BLaER1 treated with 17β-estradiol and CSF1 and Interleukin-3, amounts not matched to agents 10 nM and 100 nM (cell line): ENCODE measurements around the gene MKNK1.

ENCODE experiments used
- H3K27ac ChIP-seq, 11 experiments: shearing (Covaris generic); formaldehyde crosslinking; 2 replicates each; pipeline ENCODE4 v1.8.1; 2022
- H3K27me3 ChIP-seq, 11 experiments: shearing (Covaris generic); formaldehyde crosslinking; 2 replicates each; pipeline ENCODE4 v1.8.1; 2022
- H3K36me3 ChIP-seq, 11 experiments: shearing (Covaris generic); formaldehyde crosslinking; 2 replicates each; pipeline ENCODE4 v1.8.1; 2022
- H3K4me1 ChIP-seq, 10 experiments: shearing (Covaris generic); formaldehyde crosslinking; 2 replicates each; pipeline ENCODE4 v1.8.1; 2022
- H3K4me2 ChIP-seq, 11 experiments: shearing (Covaris generic); formaldehyde crosslinking; 2 replicates each; pipeline ENCODE4 v1.8.1; 2022
- H3K4me3 ChIP-seq, 10 experiments: shearing (Covaris generic); formaldehyde crosslinking; 2 replicates each; pipeline ENCODE4 v1.8.1; 2022
- H3K9ac ChIP-seq, 11 experiments: shearing (Covaris generic); formaldehyde crosslinking; 2 replicates each; pipeline ENCODE4 v1.8.1; 2022
- H3K9me3 ChIP-seq, 11 experiments: shearing (Covaris generic); formaldehyde crosslinking; replicated peaks in 1 of 11; 2 replicates each; pipeline ENCODE4 v1.8.1; 2022
- H4K20me1 ChIP-seq, 11 experiments: shearing (Covaris generic); formaldehyde crosslinking; 2 replicates each; pipeline ENCODE4 v1.8.1; 2022
- Cebpa-rat ChIP-seq, 11 experiments: shearing (Covaris generic); IDR thresholded peaks; 2 replicates each; pipeline ENCODE4 v1.8.1; 2022

Gene MKNK1

DNA sequence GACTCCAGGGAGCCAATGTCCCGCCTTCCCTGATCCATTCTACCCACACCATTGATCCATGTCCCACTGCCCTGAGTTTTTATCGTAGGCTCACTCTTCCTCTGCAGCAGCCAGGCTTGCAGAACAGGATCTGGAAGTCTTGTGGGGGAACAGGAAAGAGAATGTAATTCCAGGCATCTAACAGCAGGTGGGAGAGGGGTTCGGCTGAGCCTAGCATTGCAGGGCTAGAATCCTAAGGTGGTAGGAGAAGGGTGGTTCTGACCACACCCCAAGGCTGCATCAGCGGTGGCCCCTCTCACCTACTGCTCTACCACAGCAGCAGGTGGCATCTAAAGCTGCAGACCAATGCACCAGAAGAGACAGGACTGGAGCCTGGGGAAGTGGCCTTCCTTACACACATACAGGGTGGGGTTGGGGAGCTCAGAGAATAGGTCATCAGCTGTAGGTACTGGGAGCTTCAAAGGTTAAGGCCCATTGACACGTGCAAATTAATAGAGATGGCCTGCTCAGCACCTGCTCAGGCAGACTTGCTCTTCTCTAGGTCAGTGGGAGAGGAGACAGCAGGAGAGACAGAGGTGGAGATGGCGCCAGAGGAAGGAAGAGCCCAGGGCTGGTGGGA, 73.2 kb downstream of the MKNK1 start:
- no peak overlapping the region for H3K4me3 ChIP-seq
- H3K27ac ChIP-seq: no peak overlapping the region
- TF ChIP-seq Cebpa-rat (IDR thresholded peaks at IDR 0.05): no peak
- H3K4me2 ChIP-seq: no peak overlapping the region
- H4K20me1 ChIP-seq: peaks cover 0 to 33% (median 5%) of the 10 kb centered on the region in 11 experiments; a peak in 7 of 22 replicates
- H3K9ac ChIP-seq: no peak overlapping the region
- H3K36me3 ChIP-seq: no peaks in the 10 kb centered on the region
- H3K9me3 ChIP-seq: no peaks in the 10 kb centered on the region
- H3K27me3 ChIP-seq: peaks cover 62 to 97% (median 89%) of the 10 kb centered on the region in 11 experiments
- peaks cover 0 to 10% (median 6%) of the 10 kb centered on the region in 10 experiments; a peak in 10 of 20 replicates for H3K4me1 ChIP-seq

DNA sequence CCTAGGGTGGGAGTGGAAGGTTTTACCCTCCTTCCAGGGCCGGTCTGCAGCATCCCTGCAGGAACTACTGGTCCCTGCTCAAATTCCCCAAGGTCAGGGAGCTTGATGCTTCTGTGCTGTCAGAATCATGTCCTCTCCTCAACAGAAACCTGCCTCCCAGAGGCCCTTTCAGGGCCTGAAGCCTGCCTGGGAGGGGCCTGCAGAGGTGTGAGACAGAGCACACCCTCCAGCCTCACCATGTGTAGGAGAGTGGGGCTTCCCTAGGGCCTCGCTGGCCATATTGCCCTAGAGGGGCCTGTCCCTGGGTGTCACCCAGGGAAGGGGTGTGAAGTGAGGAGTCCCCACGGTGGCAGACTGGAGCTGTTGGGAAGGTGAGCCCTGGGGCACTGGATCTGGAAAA, 73.8 kb downstream of the MKNK1 start:
- H3K9ac ChIP-seq: no peak overlapping the region
- H3K9me3 ChIP-seq: no peaks in the 10 kb centered on the region
- TF ChIP-seq Cebpa-rat (IDR thresholded peaks at IDR 0.05): no peak
- peaks cover 0 to 10% (median 7%) of the 10 kb centered on the region in 10 experiments; a peak in 11 of 20 replicates for H3K4me1 ChIP-seq
- peaks cover 67 to 97% (median 92%) of the 10 kb centered on the region in 11 experiments for H3K27me3 ChIP-seq
- no peaks in the 10 kb centered on the region for H3K36me3 ChIP-seq
- no peak overlapping the region for H3K4me3 ChIP-seq
- H4K20me1 ChIP-seq: peaks cover 0 to 33% (median 5%) of the 10 kb centered on the region in 11 experiments; a peak in 7 of 22 replicates
- no peak overlapping the region for H3K4me2 ChIP-seq
- H3K27ac ChIP-seq: no peak overlapping the region

DNA sequence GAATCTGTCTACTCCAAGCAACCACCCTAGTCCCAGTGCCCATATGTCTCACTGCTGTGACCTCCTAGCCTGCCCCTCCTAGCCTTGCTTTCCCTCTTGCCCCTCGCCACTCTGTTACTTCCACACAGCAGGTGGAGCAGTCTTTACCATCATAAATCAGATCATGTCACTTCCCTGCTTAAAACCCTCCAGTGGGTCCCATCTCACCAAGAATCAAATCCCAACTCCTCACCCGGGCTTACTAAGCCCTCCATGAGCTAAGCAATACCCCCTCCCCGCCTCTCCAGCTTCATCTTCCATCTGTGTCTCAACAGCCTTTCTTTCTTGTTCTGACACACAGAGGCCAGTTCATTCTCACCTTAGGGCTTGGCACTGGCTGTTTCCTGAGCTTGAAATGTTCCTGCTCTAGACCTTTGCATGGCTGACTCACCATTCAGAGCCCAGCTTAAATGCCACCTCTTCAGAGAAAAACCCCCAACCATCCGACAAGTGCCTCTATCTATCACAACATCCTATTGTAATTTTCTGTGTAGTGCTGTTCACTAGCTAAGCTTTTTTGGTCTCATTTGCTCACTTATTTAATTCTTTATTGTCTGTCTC, 74.9 kb downstream of the MKNK1 start:
- no peak overlapping the region for H3K4me3 ChIP-seq
- H3K27ac ChIP-seq: no peak overlapping the region
- H3K36me3 ChIP-seq: no peaks in the 10 kb centered on the region
- peaks cover 0 to 10% (median 7%) of the 10 kb centered on the region in 10 experiments; a peak in 11 of 20 replicates for H3K4me1 ChIP-seq
- peaks cover 0 to 32% (median 5%) of the 10 kb centered on the region in 11 experiments; a peak in 7 of 22 replicates for H4K20me1 ChIP-seq
- no peak overlapping the region for H3K4me2 ChIP-seq
- TF ChIP-seq Cebpa-rat (IDR thresholded peaks at IDR 0.05): no peak
- H3K9me3 ChIP-seq: no peaks in the 10 kb centered on the region
- no peak overlapping the region for H3K9ac ChIP-seq
- peaks cover 60 to 97% (median 89%) of the 10 kb centered on the region in 11 experiments for H3K27me3 ChIP-seq

DNA sequence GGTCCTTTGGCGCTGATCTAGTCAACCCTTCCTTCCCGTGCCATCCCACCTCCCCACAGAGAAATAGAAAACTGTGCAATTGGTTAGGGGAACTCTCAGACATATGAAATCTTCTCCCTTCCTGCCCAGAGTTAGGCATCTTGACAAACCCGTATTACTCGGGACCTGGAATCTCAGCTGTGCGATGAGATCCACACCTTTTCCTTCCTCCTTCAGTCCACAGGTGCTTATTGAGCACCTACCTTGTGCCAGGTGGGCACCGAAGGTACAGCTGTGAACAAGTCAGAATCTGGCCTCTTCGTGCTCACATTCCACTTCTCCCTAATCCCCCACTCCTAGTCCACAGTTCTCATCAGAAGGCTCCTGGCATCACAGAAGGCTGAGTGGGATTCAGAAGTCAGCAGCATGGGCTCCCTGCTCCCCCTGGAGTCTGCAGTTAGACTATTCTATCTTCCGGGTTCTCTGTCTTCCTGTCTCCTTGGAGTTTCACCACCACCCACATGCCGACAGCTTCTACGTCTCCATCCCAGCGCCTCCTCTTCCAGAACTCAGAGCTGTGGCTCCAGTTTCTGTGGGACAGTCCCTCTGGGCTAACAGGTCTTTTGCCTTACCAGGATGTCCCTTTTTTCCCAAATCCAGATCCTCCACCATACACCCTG, 75.6 kb downstream of the MKNK1 start:
- Histone ChIP-seq H3K9ac (no peak overlapping the region), H3K4me2 (no peak overlapping the region), H3K4me1 (peaks cover 0 to 9% (median 5%) of the 10 kb centered on the region in 10 experiments; a peak in 11 of 20 replicates), H3K27me3 (peaks cover 52 to 90% (median 81%) of the 10 kb centered on the region in 11 experiments), H4K20me1 (peaks cover 0 to 32% (median 5%) of the 10 kb centered on the region in 11 experiments; a peak in 7 of 22 replicates), H3K4me3 (no peak overlapping the region), H3K9me3 (no peaks in the 10 kb centered on the region), H3K36me3 (no peaks in the 10 kb centered on the region), H3K27ac (no peak overlapping the region)
- TF ChIP-seq Cebpa-rat (IDR thresholded peaks at IDR 0.05): no peak

DNA sequence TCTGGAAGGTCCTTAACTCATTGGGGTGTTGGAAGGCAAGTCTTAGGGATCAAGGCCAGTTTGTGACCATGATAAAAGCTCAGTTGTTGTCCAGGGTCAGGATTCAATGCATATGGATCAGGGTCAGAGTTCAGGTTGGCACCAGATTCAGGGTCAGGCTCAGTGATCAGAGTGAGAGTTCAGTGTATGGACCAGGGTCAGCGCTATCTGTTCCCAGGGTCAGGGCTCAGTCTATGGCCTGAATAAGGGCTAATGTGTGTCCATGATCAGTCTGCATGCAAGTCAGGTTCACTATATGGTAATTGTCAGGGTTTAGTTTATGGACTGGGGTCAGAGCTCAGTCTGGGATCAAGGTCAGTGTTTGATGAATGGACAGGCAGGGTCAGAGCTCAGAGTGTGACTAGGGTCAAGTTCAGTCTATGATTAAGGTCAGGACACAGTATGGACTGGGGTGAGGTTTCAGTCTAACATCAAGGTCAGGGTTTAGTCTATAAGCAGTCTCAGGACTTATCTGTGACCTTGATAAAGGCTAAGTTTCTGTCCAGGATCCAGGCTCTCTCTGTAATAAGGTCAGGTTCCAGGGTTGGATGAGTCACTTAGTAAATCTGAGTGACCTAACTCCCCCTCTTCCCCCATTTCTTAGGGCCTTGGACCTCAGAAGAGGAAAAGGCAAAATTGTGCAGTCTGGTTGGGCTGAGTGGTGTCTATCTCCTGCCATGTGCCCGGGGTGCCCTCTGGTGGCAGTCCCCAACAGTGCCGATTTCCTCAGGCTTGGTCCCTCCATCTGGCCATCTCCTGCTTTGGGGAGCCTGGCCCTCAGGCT, 76.4 kb downstream of the MKNK1 start:
- Histone ChIP-seq H3K27me3 (peaks cover 45 to 83% (median 74%) of the 10 kb centered on the region in 11 experiments), H3K4me1 (peaks cover 0 to 4% (median 1%) of the 10 kb centered on the region in 10 experiments; a peak in 6 of 20 replicates), H3K9ac (no peak overlapping the region), H3K27ac (no peak overlapping the region), H3K36me3 (no peaks in the 10 kb centered on the region), H3K4me2 (no peak overlapping the region), H4K20me1 (peaks cover 0 to 35% (median 3%) of the 10 kb centered on the region in 11 experiments; a peak in 8 of 22 replicates), H3K4me3 (no peak overlapping the region), H3K9me3 (no peaks in the 10 kb centered on the region)
- TF ChIP-seq Cebpa-rat (IDR thresholded peaks at IDR 0.05): no peak

DNA sequence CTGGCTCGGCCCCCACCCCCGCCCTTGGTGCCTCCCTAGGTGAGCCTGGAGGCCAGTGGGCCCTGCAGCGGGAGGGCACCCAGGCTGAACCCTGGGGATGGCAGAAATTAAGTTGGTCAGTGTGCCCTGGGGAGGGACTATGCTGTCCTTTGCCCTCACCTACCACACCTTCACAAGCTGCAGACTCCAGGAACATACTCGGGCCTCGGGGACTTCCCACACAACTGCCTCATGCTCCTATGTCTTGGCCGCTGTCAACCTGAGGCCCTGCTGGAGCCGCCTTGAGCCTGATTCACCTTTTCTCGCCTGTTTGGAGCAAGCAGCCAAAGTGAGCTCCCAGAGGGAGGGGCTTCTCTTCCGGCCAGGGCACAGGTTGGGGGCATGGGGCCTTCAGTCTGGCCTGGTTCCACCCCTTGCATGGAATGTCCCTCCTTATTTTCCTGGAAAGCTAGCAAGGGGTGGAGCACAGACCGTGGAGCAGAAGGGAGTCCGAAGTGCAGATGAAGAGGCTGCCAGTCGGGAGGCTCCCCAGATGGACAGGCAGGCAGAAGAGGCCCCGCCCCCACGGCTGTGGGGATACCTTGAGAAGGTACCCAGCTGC, 77.3 kb downstream of the MKNK1 start:
- H3K9ac ChIP-seq: no peak overlapping the region
- no peak overlapping the region for H3K4me3 ChIP-seq
- H3K4me1 ChIP-seq: peaks cover 0 to 12% (median 6%) of the 10 kb centered on the region in 10 experiments; a peak in 7 of 20 replicates
- H4K20me1 ChIP-seq: peaks cover 0 to 30% (median 0%) of the 10 kb centered on the region in 11 experiments; a peak in 5 of 22 replicates
- peaks cover 36 to 74% (median 65%) of the 10 kb centered on the region in 11 experiments for H3K27me3 ChIP-seq
- no peak overlapping the region for H3K27ac ChIP-seq
- H3K36me3 ChIP-seq: no peaks in the 10 kb centered on the region
- no peak overlapping the region for H3K4me2 ChIP-seq
- no peak for TF ChIP-seq Cebpa-rat (IDR thresholded peaks at IDR 0.05)
- H3K9me3 ChIP-seq: no peaks in the 10 kb centered on the region

DNA sequence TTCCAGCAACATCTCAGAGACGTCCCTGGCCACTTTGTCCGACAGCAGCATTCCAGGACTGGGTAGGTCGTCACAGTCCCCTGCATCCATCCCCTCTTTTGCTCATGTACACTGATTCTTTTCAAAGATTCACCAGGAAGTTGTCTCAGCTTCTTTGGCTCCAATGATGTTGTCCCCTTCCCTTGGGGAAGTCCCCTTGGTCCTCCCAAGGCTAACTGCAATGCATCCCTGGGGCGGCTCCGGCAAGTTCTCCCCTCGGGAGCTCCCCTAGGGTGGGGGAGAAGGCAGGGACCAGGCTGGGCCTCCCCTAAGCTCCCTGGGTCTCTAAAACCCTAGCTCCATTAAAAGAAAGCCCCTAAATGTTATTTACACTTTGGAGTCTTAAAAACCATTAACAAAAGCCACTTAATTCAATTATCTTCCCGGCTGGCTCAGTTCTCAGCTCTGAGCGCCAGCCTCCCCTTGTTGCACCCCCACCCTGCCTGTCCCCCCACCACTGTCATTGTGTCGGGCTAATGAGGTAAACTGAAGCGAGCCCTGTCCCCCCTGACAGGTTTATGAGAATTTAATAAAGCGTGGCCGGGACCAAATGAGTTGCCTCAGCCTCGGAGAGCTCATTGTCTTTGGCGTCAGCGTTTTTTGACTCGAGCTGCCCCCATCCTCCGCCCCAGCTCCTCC, 77.9 kb downstream of the MKNK1 start:
- Histone ChIP-seq H3K4me3 (no peak overlapping the region), H3K9ac (no peak overlapping the region), H3K9me3 (no peaks in the 10 kb centered on the region), H3K4me1 (peaks cover 0 to 16% (median 7%) of the 10 kb centered on the region in 10 experiments; a peak in 9 of 20 replicates), H3K4me2 (no peak overlapping the region), H4K20me1 (peaks cover 0 to 24% (median 0%) of the 10 kb centered on the region in 11 experiments; a peak in 5 of 22 replicates), H3K27ac (no peak overlapping the region), H3K27me3 (peaks cover 30 to 68% (median 59%) of the 10 kb centered on the region in 11 experiments), H3K36me3 (no peaks in the 10 kb centered on the region)
- no peak for TF ChIP-seq Cebpa-rat (IDR thresholded peaks at IDR 0.05)
